ENCODE results near the gene CNPY4. TPM values are rescaled to one million over a fixed set of nuclear protein-coding genes. Genes with fewer than 3 reads are reported as not detected.
A peak's percentile ranks its signal among the peaks of the same experiment; 100 is the strongest.

CNPY4 gene
- total and polyA plus RNA-seq, 2 donors from 2014 or later: 11.6 to 22.0 TPM

- H3K4me3 ChIP-seq (ENCODE audit: low read length in 3 of 3): no peak overlapping the region
- TF ChIP-seq, protein P1, sequence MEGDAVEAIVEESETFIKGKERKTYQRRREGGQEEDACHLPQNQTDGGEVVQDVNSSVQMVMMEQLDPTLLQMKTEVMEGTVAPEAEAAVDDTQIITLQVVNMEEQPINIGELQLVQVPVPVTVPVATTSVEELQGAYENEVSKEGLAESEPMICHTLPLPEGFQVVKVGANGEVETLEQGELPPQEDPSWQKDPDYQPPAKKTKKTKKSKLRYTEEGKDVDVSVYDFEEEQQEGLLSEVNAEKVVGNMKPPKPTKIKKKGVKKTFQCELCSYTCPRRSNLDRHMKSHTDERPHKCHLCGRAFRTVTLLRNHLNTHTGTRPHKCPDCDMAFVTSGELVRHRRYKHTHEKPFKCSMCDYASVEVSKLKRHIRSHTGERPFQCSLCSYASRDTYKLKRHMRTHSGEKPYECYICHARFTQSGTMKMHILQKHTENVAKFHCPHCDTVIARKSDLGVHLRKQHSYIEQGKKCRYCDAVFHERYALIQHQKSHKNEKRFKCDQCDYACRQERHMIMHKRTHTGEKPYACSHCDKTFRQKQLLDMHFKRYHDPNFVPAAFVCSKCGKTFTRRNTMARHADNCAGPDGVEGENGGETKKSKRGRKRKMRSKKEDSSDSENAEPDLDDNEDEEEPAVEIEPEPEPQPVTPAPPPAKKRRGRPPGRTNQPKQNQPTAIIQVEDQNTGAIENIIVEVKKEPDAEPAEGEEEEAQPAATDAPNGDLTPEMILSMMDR (IDR thresholded peaks at IDR 0.05; ENCODE audit: borderline replicate concordance, extremely low read depth, insufficient read depth): no peak
- H3K4me1 ChIP-seq (ENCODE audit: control insufficient read depth in 2 of 3, insufficient read depth in 2 of 3, low read depth in 1 of 3, low read length in 3 of 3): peaks cover 0 to 11% (median 6%) of the 10 kb centered on the region in 3 donors
- no peaks in the 10 kb centered on the region for H3K27me3 ChIP-seq (ENCODE audit: control insufficient read depth, insufficient read depth, low read length)
- H3K27ac ChIP-seq (ENCODE audit: low read depth in 2 of 2, low read length in 2 of 2): no peak overlapping the region
- no peak overlapping the region for H3K9ac ChIP-seq (ENCODE audit: low read length in 3 of 3)
- no peaks in the 10 kb centered on the region for H3K9me3 ChIP-seq (ENCODE audit: control insufficient read depth in 2 of 3, insufficient read depth in 1 of 3, low read length in 3 of 3)
- FAIRE-seq (no peak), DNase-seq (no peak)
- intact Hi-C loops (cut with DNase I): no loop called here
- peaks cover 2 to 18% (median 3%) of the 10 kb centered on the region in 3 donors for H3K36me3 ChIP-seq (ENCODE audit: control insufficient read depth in 2 of 3, insufficient read depth in 3 of 3, low read length in 3 of 3)
These were observed 34.5 kb downstream of the CNPY4 start for GRCh38 chr7:100153708-100154535.

DNA sequence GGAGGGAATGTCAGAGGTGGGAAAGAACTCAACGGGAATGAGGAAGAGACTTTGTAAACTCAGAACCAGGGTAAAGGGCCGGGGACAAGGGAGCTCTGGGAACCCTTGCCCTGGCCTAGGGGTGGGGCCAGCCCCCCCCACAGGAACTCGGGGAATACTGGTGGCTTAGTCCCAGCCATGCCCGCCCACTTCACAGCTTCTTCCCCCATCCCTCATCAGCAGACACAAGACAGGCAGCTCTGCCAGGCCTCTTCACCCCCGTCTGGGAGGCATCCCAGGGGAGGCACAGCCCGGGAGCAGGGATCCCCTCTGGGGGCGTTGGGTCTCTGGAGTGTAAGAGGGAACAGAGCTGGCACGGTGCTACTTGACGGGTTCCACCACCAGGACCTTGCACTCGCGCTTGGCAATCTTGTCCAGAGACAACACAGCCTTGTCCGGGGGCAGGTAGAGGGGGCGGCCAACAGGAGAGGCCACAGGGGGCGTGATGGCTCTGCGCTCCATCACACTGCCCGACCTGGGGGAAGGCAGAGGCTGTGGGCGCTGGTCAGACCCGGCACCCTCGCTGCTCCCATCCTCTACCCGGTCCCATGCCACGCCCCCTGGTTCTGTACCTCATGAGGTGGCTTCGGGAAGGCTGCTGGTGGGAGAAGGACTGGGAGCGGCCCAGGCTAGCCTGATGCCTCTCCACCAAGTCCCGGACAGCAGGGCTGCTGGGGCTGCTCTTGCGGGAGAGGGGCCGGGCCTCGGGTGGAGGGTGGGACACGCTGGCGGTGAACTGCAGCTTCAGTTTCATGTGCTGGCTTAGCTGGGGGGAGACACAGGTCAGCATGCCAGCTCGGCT lies 35.4 kb downstream of the CNPY4 start:
- no peak overlapping the region for H3K9ac ChIP-seq (ENCODE audit: low read length in 3 of 3)
- TF ChIP-seq, protein P1 (IDR thresholded peaks at IDR 0.05; ENCODE audit: borderline replicate concordance, extremely low read depth, insufficient read depth): no peak

DNA sequence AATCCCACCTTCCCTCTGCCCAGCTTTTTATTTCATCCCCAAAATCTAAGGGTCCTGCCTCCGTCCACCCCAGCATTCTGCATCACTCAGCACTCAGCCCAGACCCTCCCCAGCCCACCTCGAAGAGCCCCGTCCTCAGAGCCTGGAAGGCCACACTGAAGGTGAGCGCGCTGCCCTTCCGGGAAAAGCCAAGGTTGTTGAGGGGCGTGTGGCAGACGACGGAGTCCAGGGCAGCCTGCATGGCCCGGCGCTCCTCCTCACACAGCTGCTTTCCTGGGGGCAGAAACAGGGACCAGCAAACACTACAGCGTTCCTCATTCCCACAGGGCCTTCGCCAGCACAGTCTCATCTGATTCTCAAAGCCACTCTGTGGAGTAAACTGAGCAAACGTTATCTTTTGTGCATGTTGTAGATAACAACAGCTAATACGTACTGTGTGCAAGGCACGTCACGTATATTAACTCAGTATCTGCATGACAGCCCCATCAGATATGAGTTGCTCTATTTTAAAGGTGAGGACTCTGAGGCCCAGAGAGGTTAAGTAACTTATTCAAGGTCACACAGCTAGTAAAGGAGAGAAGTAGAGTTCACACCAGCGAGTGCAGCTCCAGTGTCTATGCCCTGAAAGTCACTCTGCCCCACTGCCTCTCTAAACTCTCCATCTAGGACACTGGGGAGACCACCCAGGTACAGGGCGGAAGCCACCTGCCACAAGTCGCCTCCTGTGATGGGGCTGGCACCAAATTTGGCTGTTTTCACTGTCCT lies 36.3 kb downstream of the CNPY4 start:
- peaks cover 2 to 18% (median 3%) of the 10 kb centered on the region in 3 donors for H3K36me3 ChIP-seq (ENCODE audit: control insufficient read depth in 2 of 3, insufficient read depth in 3 of 3, low read length in 3 of 3)
- no peak overlapping the region for H3K4me3 ChIP-seq (ENCODE audit: low read length in 3 of 3)
- no peaks in the 10 kb centered on the region for H3K27me3 ChIP-seq (ENCODE audit: control insufficient read depth, insufficient read depth, low read length)
- FAIRE-seq (no peak), DNase-seq (no peak)
- peaks cover 0 to 8% (median 4%) of the 10 kb centered on the region in 3 donors for H3K4me1 ChIP-seq (ENCODE audit: control insufficient read depth in 2 of 3, insufficient read depth in 2 of 3, low read depth in 1 of 3, low read length in 3 of 3)
- no peak overlapping the region for H3K9ac ChIP-seq (ENCODE audit: low read length in 3 of 3)
- intact Hi-C loops (cut with DNase I): no loop called here
- H3K9me3 ChIP-seq (ENCODE audit: control insufficient read depth in 2 of 3, insufficient read depth in 1 of 3, low read length in 3 of 3): no peaks in the 10 kb centered on the region
- H3K27ac ChIP-seq (ENCODE audit: low read depth in 2 of 2, low read length in 2 of 2): no peak overlapping the region
- TF ChIP-seq, protein P1 (IDR thresholded peaks at IDR 0.05; ENCODE audit: borderline replicate concordance, extremely low read depth, insufficient read depth): no peak

More for the DNA sequence above, 35.4 kb downstream of the CNPY4 start:
- Histone ChIP-seq H3K27ac (ENCODE audit: low read depth in 2 of 2, low read length in 2 of 2) (no peak overlapping the region), H3K4me1 (ENCODE audit: control insufficient read depth in 2 of 3, insufficient read depth in 2 of 3, low read depth in 1 of 3, low read length in 3 of 3) (peaks cover 0 to 8% (median 6%) of the 10 kb centered on the region in 3 donors), H3K36me3 (ENCODE audit: control insufficient read depth in 2 of 3, insufficient read depth in 3 of 3, low read length in 3 of 3) (peaks cover 2 to 18% (median 3%) of the 10 kb centered on the region in 3 donors), H3K9me3 (ENCODE audit: control insufficient read depth in 2 of 3, insufficient read depth in 1 of 3, low read length in 3 of 3) (no peaks in the 10 kb centered on the region), H3K27me3 (ENCODE audit: control insufficient read depth, insufficient read depth, low read length) (no peaks in the 10 kb centered on the region), H3K4me3 (ENCODE audit: low read length in 3 of 3) (no peak overlapping the region)
- FAIRE-seq (no peak), DNase-seq (peak in 1 of 5 donors; percentile 42)
- intact Hi-C loops (cut with DNase I): no loop called here

Data from kidney (tissue), 14 donors.